GM18519 (cell line): ENCODE results near the gene POR.
"Not testable (repeated sequence)": the region's sequence is repeated elsewhere in the genome, so short reads cannot be mapped to it uniquely, and the experiment has no call there.

Experiments used
- ATAC-seq: cut with Tn5 transposase; IDR thresholded peaks from one replicate; pipeline ENCODE4 v1.9.1; 2021; ENCODE audit warnings: mild to moderate bottlenecking, moderate library complexity; ENCODE audit not compliant: unreplicated experiment, low FRiP score

Gene POR

DNA sequence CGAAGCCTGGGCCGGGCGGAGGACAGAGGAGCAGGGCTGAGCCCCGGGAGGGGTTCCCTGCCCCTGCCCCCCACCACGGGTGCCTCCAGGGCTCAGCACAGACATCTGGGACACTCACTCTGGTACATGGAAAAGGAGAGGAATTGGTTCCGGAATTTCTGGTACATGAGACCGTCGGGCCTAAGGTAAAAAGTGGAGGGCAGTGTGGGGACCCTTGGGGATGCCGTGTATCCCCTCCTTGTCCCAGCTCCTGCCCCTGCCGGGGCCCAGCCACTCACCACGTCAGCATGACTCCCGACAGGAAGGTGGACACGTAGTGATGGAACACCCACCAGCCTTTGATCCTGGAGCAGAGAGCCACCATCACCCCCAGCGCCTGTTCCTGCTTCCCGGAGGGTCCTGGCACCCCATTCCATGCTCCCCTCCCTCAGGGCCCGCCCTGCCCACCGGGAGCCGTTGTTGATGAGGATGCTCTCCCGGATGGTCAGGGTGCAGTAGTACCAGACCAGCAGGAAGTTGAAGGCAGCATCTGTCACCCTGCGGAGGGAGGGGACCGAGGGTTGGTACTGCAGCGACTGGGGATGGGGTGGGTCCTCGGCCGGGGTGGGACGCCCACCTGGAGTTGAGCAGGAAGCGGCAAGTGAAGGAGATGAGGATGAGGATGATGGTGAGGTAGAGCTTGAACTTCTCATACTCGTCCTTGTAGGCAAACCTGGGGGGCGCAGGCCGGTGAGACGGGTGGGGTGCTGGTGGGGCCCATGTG, 73.0 kb downstream of the POR start:
- ATAC-seq, result no peak

DNA sequence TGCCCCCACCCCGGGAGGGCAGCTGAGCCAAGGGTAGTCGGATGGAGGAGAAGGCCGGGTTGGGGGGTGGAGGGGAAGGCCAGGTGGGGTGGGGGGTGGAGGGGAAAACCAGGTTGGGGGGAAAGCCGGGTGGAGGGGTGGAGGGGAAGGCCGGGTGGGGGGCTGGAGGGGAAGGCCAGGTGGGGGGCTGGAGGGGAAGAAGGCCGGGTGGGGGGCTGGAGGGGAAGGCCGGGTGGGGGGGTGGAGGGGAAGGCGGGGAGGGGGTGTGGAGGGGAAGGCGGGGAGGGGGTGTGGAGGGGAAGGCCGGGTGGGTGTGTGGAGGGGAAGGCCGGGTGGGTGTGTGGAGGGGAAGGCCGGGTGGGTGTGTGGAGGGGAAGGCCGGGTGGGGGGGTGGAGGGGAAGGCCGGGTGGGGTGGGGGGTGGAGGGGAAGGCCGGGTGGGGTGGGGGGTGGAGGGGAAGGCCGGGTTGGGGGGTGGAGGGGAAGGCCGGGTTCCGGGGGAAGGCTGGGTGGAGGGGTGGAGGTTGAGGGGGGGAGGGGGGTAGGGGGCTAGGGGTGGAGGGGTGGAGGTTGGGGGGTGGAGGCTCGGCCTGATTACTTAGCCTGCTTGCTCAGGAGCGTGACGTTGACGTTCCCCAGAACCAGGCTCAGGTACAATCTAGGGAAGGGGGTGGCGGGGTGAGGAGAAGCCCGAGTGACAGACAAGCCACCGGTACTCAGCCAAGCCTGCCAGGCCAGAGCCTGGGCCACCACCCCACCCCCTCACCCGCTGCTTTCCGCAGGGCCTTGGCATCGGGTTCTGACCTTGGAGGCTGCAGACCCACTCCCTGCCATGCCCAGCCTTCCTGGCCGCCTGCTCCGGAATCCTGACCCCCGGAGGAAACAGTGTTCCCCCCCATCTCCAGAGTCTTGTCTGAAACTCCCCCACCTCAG, 73.9 kb downstream of the POR start:
- no peak for ATAC-seq

GRCh38 chr7:75989500-75990388, 74.8 kb downstream of the POR start:
- ATAC-seq, result no peak

GRCh38 chr7:75991531-75992082, 76.7 kb downstream of the POR start:
- no peak for ATAC-seq

DNA sequence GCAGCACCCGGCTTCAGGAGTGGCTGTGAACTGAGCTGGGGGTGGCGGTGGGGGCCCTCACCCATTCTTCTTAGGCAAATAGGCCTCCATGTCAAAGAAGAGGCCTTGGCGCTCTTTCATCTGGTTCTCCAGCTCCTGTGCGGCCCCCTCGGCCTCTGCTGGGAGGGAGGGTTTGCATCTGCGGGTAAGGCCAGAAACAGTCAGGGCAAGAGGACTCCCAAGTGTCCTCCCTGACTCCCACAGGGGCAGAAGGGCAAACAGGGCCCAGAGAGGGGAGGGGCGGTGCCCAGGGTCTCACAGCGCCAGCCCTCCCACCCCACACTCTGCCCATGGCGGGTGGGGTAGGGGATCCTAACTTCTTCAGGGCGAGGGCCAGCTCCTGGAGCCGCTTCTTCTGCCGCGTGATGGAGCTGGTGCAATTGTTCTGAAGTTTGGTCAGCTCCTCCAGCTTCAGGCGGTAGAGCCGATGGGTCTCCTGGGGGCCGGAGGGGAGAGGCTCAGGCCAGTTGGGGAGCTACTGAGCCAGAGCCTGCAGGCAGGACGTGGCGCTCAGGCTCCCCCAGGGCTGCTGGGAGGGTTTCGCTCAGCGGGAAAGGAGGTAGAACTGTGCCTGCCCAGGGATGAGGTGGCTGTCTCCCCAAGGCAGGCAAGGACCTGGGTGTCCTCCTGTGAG, 77.3 kb downstream of the POR start:
- no peak for ATAC-seq

DNA sequence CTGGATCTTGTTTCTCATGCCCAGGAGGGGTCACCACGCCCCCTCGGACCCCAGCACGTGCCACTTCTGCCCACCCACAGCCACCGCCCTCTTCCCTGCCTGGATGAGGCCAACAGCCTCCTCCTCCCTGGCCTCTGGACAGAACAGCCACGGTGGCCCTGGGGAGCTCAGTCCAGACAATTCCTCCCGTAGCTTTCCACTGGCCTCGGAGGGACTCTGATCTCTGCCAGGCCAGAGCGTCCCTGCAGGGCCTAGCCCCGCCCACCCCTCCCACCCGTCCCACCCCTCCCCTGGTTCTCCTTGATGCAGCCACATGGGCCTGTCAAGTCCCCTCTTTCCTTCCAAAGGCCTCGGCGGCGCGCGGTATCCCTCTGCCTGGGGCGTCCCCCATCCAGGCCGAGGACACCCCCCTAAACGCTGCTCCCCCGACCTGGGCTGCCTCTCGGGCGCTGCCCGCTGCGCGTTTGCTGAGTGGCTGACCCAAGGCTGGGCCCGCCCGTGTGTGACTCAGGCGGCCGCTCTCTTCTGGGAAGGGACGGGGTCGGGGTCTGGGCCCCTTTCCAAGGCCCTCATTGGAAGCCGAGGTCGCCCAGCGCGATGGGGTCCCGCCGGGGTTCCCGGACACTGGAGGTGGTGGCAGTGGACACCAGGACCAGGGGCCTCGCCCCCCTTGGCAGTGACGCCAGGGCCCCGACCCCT, 78.9 kb downstream of the POR start:
- no peak for ATAC-seq

GRCh38 chr7:75994388-75995051, 79.6 kb downstream of the POR start, which contains the start of gene TMEM120A:
TMEM120A (minus strand) TSS chr7:75994595; CDS start chr7:75994570, 25 bp downstream.
- ATAC-seq, result peak; percentile 82

DNA sequence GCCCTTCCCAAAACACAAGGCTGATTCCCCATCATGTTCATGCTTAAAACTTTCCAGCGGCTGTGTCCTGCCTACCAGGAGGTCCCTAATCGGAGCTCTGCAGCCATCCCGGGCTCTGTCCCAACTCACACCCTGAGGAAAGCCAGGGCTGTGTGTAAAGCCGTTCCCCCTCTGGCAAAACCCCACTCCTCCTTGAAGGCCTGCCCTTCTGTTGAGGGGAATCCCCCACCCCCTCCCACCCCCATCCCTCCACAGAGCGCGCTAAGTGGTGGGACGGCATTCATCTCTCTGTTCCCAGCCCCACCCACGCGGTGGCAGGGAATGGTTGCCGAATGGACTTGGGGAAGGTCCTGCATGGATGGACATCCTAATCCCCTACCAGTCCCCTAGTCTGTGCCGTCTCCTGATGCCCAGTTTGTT, 80.1 kb downstream of the POR start:
- ATAC-seq, result no peak

GRCh38 chr7:75995996-75996395, 81.0 kb downstream of the POR start:
- no peak for ATAC-seq

GRCh38 chr7:75996476-75996875, 81.5 kb downstream of the POR start:
- ATAC-seq, result no peak

DNA sequence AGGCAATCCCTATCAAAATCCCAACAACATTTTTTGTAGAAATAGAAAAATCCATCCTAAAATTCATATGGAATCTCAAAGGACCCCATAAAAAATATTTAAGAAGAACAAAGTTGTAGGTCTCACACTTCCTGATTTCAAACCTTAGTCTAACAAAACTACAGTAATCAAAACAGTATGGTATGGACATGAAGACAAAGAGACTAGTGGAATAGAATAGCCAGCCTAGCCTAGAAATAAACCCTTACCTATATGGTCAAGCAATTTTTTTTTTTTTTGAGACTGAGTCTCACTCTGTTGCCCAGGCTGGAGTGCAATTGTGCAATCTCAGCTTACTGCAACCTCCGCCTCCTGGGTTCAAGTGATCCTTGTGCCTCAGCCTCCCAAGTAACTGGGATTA, 83.1 kb downstream of the POR start:
- ATAC-seq, result no peak

GRCh38 chr7:76000566-76000965, 85.6 kb downstream of the POR start:
- ATAC-seq, result no peak

DNA sequence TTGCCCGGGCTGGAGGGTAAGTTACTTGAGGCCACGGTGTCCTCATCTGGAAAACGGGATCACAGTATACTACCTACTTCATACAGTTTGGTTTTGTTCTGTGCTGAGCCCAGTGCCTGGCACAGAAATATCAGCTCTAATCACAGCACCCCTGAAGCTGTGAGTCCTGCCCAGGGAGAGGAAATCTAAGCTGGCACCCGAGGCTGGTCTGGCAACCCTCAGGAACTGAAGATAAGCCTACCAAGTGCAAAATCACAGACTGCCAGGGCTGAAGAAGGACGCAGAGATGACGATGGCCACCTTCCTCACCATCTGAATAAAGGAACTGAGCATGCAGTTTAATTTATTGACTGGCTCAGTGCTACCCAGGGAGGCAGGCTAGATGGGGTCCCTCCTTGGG, 87.2 kb downstream of the POR start:
- ATAC-seq, result no peak

DNA sequence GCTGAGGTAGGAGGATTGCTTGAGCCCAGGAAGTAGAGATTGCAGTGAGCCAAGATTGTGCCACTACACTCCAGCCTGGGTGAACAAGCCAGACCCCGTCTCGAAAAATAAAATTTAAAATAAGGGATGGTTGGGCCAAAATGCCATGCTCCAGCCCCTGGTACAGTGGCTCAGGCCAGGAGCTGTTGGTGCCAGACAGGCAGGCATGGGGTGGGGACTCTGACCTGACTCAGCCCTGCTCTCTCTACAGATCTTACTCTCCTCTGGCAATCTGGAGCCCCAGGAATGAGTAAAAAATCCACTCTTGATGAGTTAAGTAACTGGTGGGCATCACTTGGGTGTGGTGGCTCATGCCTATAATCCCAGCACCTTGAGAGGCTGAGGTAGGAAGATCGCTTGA, 87.9 kb downstream of the POR start:
- ATAC-seq, result no peak

DNA sequence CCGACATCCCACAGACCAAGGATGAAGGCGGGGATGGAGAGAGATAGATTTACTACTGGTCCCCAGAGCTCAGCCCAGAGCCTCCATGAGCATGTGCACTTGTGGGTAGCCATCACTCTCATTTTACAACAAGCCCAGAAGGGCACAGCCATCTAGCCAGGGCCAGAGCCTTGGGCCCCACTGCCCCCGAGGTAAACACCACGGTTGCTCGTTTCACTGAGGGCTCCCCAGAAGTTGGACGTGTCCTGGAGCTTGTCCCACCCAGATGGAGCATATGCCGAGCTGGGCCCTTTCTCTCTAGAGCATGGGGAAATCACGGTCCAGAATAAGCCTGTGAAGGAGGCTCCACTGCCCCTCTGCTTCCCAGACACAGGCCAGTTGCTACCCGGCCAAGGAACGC, 88.4 kb downstream of the POR start:
- no peak for ATAC-seq

- not testable (repeated sequence) for ATAC-seq
Measured at GRCh38 chr7:76005004-76005403, 90.0 kb downstream of the POR start.

DNA sequence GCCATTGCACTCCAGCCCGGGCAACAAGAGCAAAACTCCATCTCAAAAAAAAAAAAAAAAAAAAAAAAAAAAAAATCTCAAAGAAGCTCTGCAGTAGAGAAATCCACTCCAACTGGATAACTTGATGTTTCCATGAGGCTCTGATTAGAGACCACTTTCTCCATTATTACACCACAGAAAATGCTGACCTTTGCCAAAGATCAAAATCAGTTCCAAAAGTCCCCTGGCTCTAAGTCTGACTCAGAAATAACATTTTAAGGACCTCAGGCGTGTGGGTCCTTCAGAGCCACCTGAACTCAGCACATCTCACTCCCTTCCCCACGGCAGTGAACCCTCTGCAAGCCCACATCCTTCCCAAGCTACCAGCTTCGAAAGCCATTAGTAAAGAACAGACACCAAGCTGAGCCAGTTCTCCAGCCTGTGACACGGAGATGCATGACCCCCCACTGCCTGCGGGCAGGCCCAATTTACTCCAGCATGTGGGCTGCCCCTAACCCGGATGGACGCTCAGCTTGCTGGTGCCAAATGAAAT, 93.3 kb downstream of the POR start:
- ATAC-seq, result no peak
